ENCODE results near the gene KIF1B.

Gene KIF1B

DNA sequence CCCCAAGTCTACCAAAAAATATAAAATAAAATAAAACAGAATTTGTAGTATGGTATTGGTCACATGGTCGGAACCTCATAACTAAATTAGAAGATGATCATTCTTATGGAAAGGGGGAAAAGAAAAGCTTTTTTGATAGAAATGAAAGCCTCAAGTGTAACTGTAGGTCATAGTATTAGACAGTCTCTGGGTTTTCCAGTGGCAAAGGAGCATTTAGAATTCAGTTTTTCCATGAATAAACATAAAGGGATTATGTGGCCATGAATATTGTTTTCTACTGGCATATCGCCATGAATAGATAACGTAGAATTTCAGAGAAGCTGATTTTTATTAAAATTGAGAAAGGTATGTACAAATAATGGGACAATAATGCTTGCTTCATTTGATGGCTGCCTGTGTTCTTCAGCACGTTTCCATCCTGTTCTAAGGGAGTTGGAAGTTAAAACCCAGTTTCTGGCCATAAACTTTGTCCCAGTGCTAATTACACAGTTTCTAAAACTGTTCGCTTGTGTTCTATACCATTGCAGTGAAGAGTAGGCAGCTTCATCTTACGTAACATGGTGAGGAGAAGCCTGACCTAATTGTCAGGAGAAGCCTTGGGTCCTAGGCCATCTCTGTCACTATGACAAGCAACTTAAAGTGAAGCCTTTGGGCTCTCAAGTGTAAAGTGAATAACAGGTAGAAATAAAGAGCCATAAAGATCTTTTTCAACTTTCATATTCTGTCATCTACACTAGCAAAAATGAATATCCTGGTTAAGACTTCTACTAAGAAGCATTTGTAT is 118.0 kb downstream of the KIF1B start:
- Mint-ChIP-seq H3K27me3 (no peaks in the 10 kb centered on the region), H3K27ac (no peak overlapping the region), H3K9me3 (no peaks in the 10 kb centered on the region), H3K4me3 (no peak overlapping the region), H3K36me3 (ENCODE audit: low read depth) (peaks cover 70% of the 10 kb centered on the region), H3K4me1 (ENCODE audit: low read depth) (peaks cover 7% of the 10 kb centered on the region)
- intact Hi-C loops (cut with micrococcal nuclease): no loop called here

GRCh38 chr1:10337436-10337835 is 127.1 kb downstream of the KIF1B start:
- intact Hi-C loops (cut with micrococcal nuclease): no loop called here
- peaks cover 96% of the 10 kb centered on the region for H3K36me3 Mint-ChIP-seq (ENCODE audit: low read depth)
- no peaks in the 10 kb centered on the region for H3K9me3 Mint-ChIP-seq
- no peak overlapping the region for H3K4me3 Mint-ChIP-seq
- H3K27me3 Mint-ChIP-seq: no peaks in the 10 kb centered on the region
- no peaks in the 10 kb centered on the region for H3K4me1 Mint-ChIP-seq (ENCODE audit: low read depth)
- no peak overlapping the region for H3K27ac Mint-ChIP-seq

DNA sequence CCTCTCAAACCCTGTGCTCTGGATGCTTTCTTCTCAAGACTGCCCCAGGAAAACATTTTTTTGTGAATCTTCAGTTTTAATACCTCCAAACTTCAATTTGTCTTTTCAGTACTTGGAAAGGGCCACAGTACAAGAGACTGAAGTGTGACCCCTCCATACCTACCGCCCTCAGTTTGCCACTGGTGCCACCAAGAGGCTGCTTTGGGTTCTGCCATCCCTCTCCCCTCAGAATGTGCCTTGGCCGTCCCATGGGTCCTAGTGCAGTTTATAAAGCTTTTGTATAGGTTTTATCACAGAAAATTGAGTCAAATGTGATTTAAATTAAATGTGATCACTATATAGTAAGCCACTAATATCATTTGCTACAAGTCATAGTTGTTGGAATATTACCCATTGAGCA is 127.7 kb downstream of the KIF1B start:
- H3K4me1 Mint-ChIP-seq (ENCODE audit: low read depth): no peaks in the 10 kb centered on the region
- peaks cover 98% of the 10 kb centered on the region for H3K36me3 Mint-ChIP-seq (ENCODE audit: low read depth)
- H3K4me3 Mint-ChIP-seq: no peak overlapping the region
- H3K9me3 Mint-ChIP-seq: no peaks in the 10 kb centered on the region
- intact Hi-C loops (cut with micrococcal nuclease): no loop called here
- H3K27me3 Mint-ChIP-seq: no peaks in the 10 kb centered on the region
- no peak overlapping the region for H3K27ac Mint-ChIP-seq

GRCh38 chr1:10338611-10339010 is 128.2 kb downstream of the KIF1B start:
- Mint-ChIP-seq H3K4me3 (no peak overlapping the region), H3K4me1 (ENCODE audit: low read depth) (no peaks in the 10 kb centered on the region), H3K9me3 (no peaks in the 10 kb centered on the region), H3K27ac (no peak overlapping the region), H3K27me3 (no peaks in the 10 kb centered on the region), H3K36me3 (ENCODE audit: low read depth) (peaks cover 100% of the 10 kb centered on the region)
- intact Hi-C loops (cut with micrococcal nuclease): no loop called here

DNA sequence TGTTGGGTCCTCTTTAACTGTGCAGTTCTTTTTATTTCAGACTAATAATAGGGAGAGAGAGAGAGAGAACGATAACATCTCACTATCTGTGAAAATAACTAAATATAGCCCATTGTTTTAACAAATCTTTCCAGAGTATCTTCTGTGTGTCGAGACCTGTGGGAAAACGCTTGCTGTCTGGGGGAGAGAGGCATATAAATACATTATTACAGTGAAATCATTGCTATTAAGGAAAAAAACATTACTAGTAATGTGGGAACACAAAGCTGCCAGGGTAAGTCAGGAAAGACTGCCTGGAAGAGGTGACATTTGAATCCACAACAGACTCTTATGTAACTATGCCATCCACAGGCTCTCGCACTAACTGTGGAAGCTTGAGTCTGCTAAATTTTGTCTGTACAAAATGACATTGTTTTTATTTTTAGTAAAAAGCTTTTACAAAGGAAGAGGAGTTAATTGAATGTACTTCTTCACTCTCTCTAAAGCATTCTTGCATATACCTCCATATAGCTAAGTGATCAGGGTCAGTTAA is 128.7 kb downstream of the KIF1B start:
- H3K4me3 Mint-ChIP-seq: no peak overlapping the region
- H3K9me3 Mint-ChIP-seq: no peaks in the 10 kb centered on the region
- H3K27ac Mint-ChIP-seq: no peak overlapping the region
- intact Hi-C loops (cut with micrococcal nuclease): no loop called here
- no peaks in the 10 kb centered on the region for H3K27me3 Mint-ChIP-seq
- H3K4me1 Mint-ChIP-seq (ENCODE audit: low read depth): no peaks in the 10 kb centered on the region
- peaks cover 100% of the 10 kb centered on the region for H3K36me3 Mint-ChIP-seq (ENCODE audit: low read depth)

GRCh38 chr1:10339815-10340214 is 129.4 kb downstream of the KIF1B start:
- H3K4me1 Mint-ChIP-seq (ENCODE audit: low read depth): no peaks in the 10 kb centered on the region
- H3K27me3 Mint-ChIP-seq: no peaks in the 10 kb centered on the region
- no peak overlapping the region for H3K4me3 Mint-ChIP-seq
- H3K27ac Mint-ChIP-seq: no peak overlapping the region
- intact Hi-C loops (cut with micrococcal nuclease): no loop called here
- H3K9me3 Mint-ChIP-seq: no peaks in the 10 kb centered on the region
- peaks cover 99% of the 10 kb centered on the region for H3K36me3 Mint-ChIP-seq (ENCODE audit: low read depth)

GRCh38 chr1:10340930-10341590 is 130.7 kb downstream of the KIF1B start:
- Mint-ChIP-seq H3K27me3 (no peaks in the 10 kb centered on the region), H3K4me3 (no peak overlapping the region), H3K27ac (no peak overlapping the region), H3K4me1 (ENCODE audit: low read depth) (no peaks in the 10 kb centered on the region), H3K9me3 (no peaks in the 10 kb centered on the region), H3K36me3 (ENCODE audit: low read depth) (peaks cover 99% of the 10 kb centered on the region)
- intact Hi-C loops (cut with micrococcal nuclease): no loop called here

- intact Hi-C loops (cut with micrococcal nuclease): no loop called here
- no peaks in the 10 kb centered on the region for H3K4me1 Mint-ChIP-seq (ENCODE audit: low read depth)
Observed at GRCh38 chr1:10347109-10347508, 136.7 kb downstream of the KIF1B start.

GRCh38 chr1:10353282-10353681 is 142.9 kb downstream of the KIF1B start:
- Mint-ChIP-seq H3K4me3 (no peak overlapping the region), H3K27ac (no peak overlapping the region)
- intact Hi-C loops (cut with micrococcal nuclease): no loop called here

More at GRCh38 chr1:10347109-10347508, 136.7 kb downstream of the KIF1B start:
- Mint-ChIP-seq H3K4me3 (no peak overlapping the region), H3K27me3 (no peaks in the 10 kb centered on the region), H3K27ac (no peak overlapping the region), H3K36me3 (ENCODE audit: low read depth) (peaks cover 95% of the 10 kb centered on the region), H3K9me3 (no peaks in the 10 kb centered on the region)

GRCh38 chr1:10353693-10354092 is 143.3 kb downstream of the KIF1B start:
- Mint-ChIP-seq H3K4me3 (no peak overlapping the region), H3K4me1 (ENCODE audit: low read depth) (no peaks in the 10 kb centered on the region), H3K27me3 (no peaks in the 10 kb centered on the region), H3K27ac (no peak overlapping the region), H3K9me3 (no peaks in the 10 kb centered on the region), H3K36me3 (ENCODE audit: low read depth) (peaks cover 59% of the 10 kb centered on the region)
- intact Hi-C loops (cut with micrococcal nuclease): no loop called here

More at GRCh38 chr1:10353282-10353681, 142.9 kb downstream of the KIF1B start:
- Mint-ChIP-seq H3K4me1 (ENCODE audit: low read depth) (no peaks in the 10 kb centered on the region), H3K27me3 (no peaks in the 10 kb centered on the region), H3K36me3 (ENCODE audit: low read depth) (peaks cover 63% of the 10 kb centered on the region), H3K9me3 (no peaks in the 10 kb centered on the region)

- Mint-ChIP-seq H3K36me3 (ENCODE audit: low read depth) (peaks cover 61% of the 10 kb centered on the region), H3K27me3 (no peaks in the 10 kb centered on the region), H3K4me1 (ENCODE audit: low read depth) (peaks cover 5% of the 10 kb centered on the region), H3K9me3 (no peaks in the 10 kb centered on the region), H3K27ac (no peak overlapping the region), H3K4me3 (no peak overlapping the region)
- intact Hi-C loops (cut with micrococcal nuclease): no loop called here
Observed at GRCh38 chr1:10360045-10360444, 149.7 kb downstream of the KIF1B start.

DNA sequence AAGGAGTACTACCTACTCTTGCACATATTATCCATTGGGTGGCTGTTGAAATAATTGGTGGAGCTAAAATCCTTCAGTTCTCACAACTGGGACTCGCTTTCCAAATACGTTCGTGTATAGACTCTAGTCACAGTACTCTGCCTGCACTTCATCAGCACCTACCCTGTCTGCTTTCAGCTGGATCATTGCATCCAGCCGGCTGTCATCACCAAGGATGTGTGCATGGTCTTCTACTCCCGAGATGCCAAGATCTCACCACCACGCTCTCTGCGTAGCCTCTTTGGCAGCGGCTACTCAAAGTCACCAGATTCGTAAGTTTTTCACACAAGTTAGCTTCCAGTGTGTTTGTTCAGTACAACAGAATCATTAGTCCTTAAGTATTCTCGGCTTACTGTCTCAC is 151.1 kb downstream of the KIF1B start:
- Mint-ChIP-seq H3K4me3 (no peak overlapping the region), H3K4me1 (ENCODE audit: low read depth) (peaks cover 5% of the 10 kb centered on the region), H3K9me3 (no peaks in the 10 kb centered on the region), H3K36me3 (ENCODE audit: low read depth) (peaks cover 70% of the 10 kb centered on the region), H3K27me3 (no peaks in the 10 kb centered on the region), H3K27ac (no peak overlapping the region)
- intact Hi-C loops (cut with micrococcal nuclease): no loop called here

GRCh38 chr1:10368194-10368593 is 157.8 kb downstream of the KIF1B start:
- intact Hi-C loops (cut with micrococcal nuclease): no loop called here
- Mint-ChIP-seq H3K9me3 (no peaks in the 10 kb centered on the region), H3K36me3 (ENCODE audit: low read depth) (peaks cover 95% of the 10 kb centered on the region), H3K4me1 (ENCODE audit: low read depth) (no peaks in the 10 kb centered on the region), H3K4me3 (no peak overlapping the region), H3K27ac (no peak overlapping the region), H3K27me3 (no peaks in the 10 kb centered on the region)

DNA sequence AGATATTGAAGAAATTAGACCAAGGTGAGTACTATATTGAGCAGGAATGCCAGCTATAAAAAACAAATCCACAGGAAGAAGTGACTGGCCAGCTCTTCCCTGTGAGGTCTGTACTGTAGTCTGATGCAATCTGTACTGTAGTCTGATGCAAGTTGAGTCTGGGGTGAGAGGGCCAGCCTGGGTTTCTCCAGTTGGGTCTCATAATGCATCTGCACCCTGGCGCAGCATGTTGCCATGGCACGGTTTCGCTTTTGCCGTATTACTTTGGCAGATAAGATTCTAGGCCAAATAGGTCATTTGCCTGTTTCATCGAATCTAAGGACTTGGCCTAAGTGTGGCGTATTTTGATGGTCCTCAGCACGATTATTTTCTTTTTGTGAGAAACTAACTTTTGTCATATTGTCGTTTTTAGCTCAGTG is 164.1 kb downstream of the KIF1B start:
- Mint-ChIP-seq H3K36me3 (ENCODE audit: low read depth) (peaks cover 94% of the 10 kb centered on the region), H3K4me1 (ENCODE audit: low read depth) (peaks cover 29% of the 10 kb centered on the region), H3K4me3 (no peak overlapping the region), H3K27ac (no peak overlapping the region), H3K27me3 (no peaks in the 10 kb centered on the region), H3K9me3 (no peaks in the 10 kb centered on the region)
- intact Hi-C loops (cut with micrococcal nuclease): no loop called here
